ENCODE data around the gene MED12. TPM values are rescaled to one million over a fixed set of nuclear protein-coding genes. Genes with fewer than 3 reads are reported as not detected.

The MED12 gene
- polyA plus RNA-seq, 3 donors = 2.4 to 17.8 (median 5.0) TPM

- peaks cover 0 to 21% (median 5%) of the 10 kb centered on the region in 3 donors for H3K27me3 Mint-ChIP-seq (ENCODE audit: low read depth in 3 of 3)
- no peaks in the 10 kb centered on the region for H3K9me3 ChIP-seq (replicated peaks in 1 of 2; ENCODE audit: control insufficient read depth in 1 of 2, insufficient read depth in 1 of 2, low read length in 2 of 2)
- peaks cover 0 to 6% (median 0%) of the 10 kb centered on the region in 7 donors for H3K9me3 Mint-ChIP-seq
- peak overlapping the region; percentile 83 to 90 (median 85) for H3K4me3 ChIP-seq (replicated peaks in 1 of 3; ENCODE audit: low read depth in 2 of 3, low read length in 3 of 3)
- peaks cover 13 to 18% of the 10 kb centered on the region in 2 donors for H3K36me3 Mint-ChIP-seq
- peak overlapping the region; percentile 80 for H3K4me2 ChIP-seq (replicated peaks; ENCODE audit: extremely low read depth, low read length, poor library complexity, severe bottlenecking)
- WGBS (ENCODE audit: insufficient coverage) = 0% methylated on average over 3 of the region's 9 CpGs
- TF ChIP-seq, protein P1, sequence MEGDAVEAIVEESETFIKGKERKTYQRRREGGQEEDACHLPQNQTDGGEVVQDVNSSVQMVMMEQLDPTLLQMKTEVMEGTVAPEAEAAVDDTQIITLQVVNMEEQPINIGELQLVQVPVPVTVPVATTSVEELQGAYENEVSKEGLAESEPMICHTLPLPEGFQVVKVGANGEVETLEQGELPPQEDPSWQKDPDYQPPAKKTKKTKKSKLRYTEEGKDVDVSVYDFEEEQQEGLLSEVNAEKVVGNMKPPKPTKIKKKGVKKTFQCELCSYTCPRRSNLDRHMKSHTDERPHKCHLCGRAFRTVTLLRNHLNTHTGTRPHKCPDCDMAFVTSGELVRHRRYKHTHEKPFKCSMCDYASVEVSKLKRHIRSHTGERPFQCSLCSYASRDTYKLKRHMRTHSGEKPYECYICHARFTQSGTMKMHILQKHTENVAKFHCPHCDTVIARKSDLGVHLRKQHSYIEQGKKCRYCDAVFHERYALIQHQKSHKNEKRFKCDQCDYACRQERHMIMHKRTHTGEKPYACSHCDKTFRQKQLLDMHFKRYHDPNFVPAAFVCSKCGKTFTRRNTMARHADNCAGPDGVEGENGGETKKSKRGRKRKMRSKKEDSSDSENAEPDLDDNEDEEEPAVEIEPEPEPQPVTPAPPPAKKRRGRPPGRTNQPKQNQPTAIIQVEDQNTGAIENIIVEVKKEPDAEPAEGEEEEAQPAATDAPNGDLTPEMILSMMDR (IDR thresholded peaks at IDR 0.05) = no peak
- H3K36me3 ChIP-seq (replicated peaks in 1 of 2; ENCODE audit: control insufficient read depth in 1 of 2, insufficient read depth in 2 of 2, low read length in 2 of 2) = peaks cover 5% of the 10 kb centered on the region in 2 donors
- H3K4me3 Mint-ChIP-seq = peak overlapping the region; percentile 92 to 98
- no peaks in the 10 kb centered on the region for H3K79me2 ChIP-seq (ENCODE audit: insufficient read depth, low read length)
- H2AFZ ChIP-seq (ENCODE audit: insufficient read depth, low read depth, low read length, poor library complexity, severe bottlenecking) = peak overlapping the region; percentile 81
- intact Hi-C loops (cut with micrococcal nuclease) = loop anchor here (5.0 to 10.0 kb wide), 2 partner anchors 78 to 86 kb away; no protein-coding TSS in a partner anchor
- DNase-seq = no peak
- no peaks in the 10 kb centered on the region for H3K27me3 ChIP-seq (ENCODE audit: control insufficient read depth in 2 of 2, insufficient read depth in 2 of 2, low read length in 2 of 2)
- peaks cover 20% of the 10 kb centered on the region for H3K4me1 Mint-ChIP-seq
- peak overlapping the region in 1 of 7 donors; percentile 93 for H3K27ac Mint-ChIP-seq
- no peak overlapping the region for H3K27ac ChIP-seq (ENCODE audit: low read depth in 1 of 2, low read length in 2 of 2)
- H4K20me1 ChIP-seq (ENCODE audit: insufficient read depth, low read length) = no peaks in the 10 kb centered on the region
- H3K4me1 ChIP-seq (ENCODE audit: control insufficient read depth in 1 of 2, insufficient read depth in 2 of 2, low read length in 2 of 2) = peaks cover 23 to 29% of the 10 kb centered on the region in 2 donors
- peak overlapping the region; percentile 49 for H3K9ac ChIP-seq (ENCODE audit: insufficient read depth, low read length, poor library complexity, severe bottlenecking)
Measured at GRCh38 chrX:71096760-71097032, 21.7 kb upstream of the MED12 start.

DNA sequence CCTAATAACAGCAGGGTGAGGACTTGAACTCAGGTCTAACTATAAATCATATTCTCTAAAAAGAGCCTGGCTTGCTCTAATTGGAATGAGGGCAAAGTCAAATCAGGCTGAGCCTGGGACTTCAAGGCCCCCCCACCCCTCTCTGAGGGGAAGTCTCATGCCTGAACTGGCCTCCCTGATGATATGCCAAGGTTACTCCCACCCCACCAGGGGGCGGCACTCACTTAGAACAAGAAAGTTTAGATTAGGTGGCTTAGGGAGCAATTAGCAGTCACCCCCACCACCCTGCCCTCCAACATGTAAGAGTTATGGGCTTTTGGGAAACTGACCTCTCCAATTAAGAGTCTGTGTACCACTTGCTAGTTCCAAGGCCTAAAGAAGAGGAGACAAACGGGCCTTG lies 20.1 kb upstream of the MED12 start:
- Mint-ChIP-seq H3K4me3 (no peak overlapping the region), H3K4me1 (peaks cover 29% of the 10 kb centered on the region), H3K27ac (peak overlapping the region in 3 of 7 donors; percentile 2 to 50 (median 22)), H3K9me3 (peaks cover 0 to 6% (median 0%) of the 10 kb centered on the region in 7 donors), H3K27me3 (ENCODE audit: low read depth in 3 of 3) (peaks cover 0 to 22% (median 5%) of the 10 kb centered on the region in 3 donors), H3K36me3 (peaks cover 13 to 18% of the 10 kb centered on the region in 2 donors)
- Histone ChIP-seq H3K4me3 (replicated peaks in 1 of 3; ENCODE audit: low read depth in 2 of 3, low read length in 3 of 3) (no peak overlapping the region), H3K79me2 (ENCODE audit: insufficient read depth, low read length) (no peaks in the 10 kb centered on the region), H3K36me3 (replicated peaks in 1 of 2; ENCODE audit: control insufficient read depth in 1 of 2, insufficient read depth in 2 of 2, low read length in 2 of 2) (peaks cover 5 to 7% of the 10 kb centered on the region in 2 donors), H3K4me2 (replicated peaks; ENCODE audit: extremely low read depth, low read length, poor library complexity, severe bottlenecking) (no peak overlapping the region), H3K27ac (ENCODE audit: low read depth in 1 of 2, low read length in 2 of 2) (no peak overlapping the region), H4K20me1 (ENCODE audit: insufficient read depth, low read length) (no peaks in the 10 kb centered on the region), H3K9ac (ENCODE audit: insufficient read depth, low read length, poor library complexity, severe bottlenecking) (no peak overlapping the region), H3K4me1 (ENCODE audit: control insufficient read depth in 1 of 2, insufficient read depth in 2 of 2, low read length in 2 of 2) (peaks cover 31 to 37% of the 10 kb centered on the region in 2 donors), H3K27me3 (ENCODE audit: control insufficient read depth in 2 of 2, insufficient read depth in 2 of 2, low read length in 2 of 2) (no peaks in the 10 kb centered on the region), H2AFZ (ENCODE audit: insufficient read depth, low read depth, low read length, poor library complexity, severe bottlenecking) (no peak overlapping the region), H3K9me3 (replicated peaks in 1 of 2; ENCODE audit: control insufficient read depth in 1 of 2, insufficient read depth in 1 of 2, low read length in 2 of 2) (no peaks in the 10 kb centered on the region)
- DNase-seq = peak; percentile 61 to 76 (median 63)
- TF ChIP-seq, protein P1 (IDR thresholded peaks at IDR 0.05) = peak; percentile 58
- 71% methylated on average over 1 of the region's 2 CpGs for WGBS (ENCODE audit: insufficient coverage)
- intact Hi-C loops (cut with micrococcal nuclease) = loop anchor here (1.0 to 10.0 kb wide), 3 partner anchors 30 to 84 kb away; no protein-coding TSS in a partner anchor
